ENCODE measurements around the gene FCRLB. TPM values are rescaled to one million over a fixed set of nuclear protein-coding genes. Genes with fewer than 3 reads are reported as not detected.

The FCRLB gene, protein sequence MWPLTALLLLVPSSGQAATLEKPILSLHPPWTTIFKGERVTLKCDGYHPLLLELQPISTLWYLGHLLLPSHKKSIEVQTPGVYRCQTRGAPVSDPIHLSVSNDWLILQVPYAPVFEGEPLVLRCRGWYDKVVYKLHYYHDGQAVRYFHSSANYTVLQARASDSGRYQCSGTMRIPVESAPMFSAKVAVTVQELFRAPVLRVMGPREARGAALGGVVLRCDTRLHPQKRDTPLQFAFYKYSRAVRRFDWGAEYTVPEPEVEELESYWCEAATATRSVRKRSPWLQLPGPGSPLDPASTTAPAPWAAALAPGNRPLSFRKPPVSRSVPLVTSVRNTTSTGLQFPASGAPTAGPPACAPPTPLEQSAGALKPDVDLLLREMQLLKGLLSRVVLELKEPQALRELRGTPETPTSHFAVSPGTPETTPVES
- total RNA-seq = 1.4 and 1.9 TPM in 2 replicates

DNA sequence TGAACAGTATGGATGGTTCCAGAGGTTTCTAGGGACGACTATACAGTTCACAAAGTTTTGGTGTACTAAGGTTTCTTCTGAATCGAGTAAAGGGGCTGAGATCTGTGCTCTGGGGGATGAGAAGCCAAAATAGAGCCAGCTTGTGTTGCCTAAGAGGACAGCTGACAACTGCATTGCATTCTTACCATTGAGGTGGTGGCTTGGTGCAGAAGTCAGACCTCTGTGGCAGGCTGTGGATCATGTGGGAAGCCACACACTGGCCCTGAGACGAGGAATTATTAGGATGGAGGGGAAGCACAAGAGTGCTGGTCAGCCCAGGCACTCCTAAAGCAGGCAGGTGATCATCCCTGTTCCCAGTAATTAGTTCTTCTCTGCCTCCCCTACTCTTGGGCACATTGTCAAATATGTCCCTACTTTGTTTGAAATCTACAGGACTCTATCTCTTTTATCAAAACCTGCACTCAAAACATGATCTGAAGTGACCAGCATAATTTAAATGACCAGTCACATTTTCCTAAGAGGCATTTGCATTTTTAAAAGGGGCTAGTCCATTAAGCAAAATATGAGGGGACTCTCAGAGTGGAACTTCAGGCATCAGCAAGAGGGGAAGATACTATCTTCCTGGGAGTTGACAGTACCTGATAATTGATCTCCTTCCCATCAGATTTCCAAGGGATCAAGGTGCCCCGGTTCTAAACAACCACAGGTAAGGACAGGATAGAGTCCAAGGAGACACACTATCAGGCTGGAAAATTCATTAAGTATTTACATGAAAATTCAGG lies at the start of gene FCRLB:
Gene FCRLB (plus strand): TSS at position 589 of the 782 bp plus-strand sequence. CDS start 1,129 bp downstream, outside the sequence.

DNA sequence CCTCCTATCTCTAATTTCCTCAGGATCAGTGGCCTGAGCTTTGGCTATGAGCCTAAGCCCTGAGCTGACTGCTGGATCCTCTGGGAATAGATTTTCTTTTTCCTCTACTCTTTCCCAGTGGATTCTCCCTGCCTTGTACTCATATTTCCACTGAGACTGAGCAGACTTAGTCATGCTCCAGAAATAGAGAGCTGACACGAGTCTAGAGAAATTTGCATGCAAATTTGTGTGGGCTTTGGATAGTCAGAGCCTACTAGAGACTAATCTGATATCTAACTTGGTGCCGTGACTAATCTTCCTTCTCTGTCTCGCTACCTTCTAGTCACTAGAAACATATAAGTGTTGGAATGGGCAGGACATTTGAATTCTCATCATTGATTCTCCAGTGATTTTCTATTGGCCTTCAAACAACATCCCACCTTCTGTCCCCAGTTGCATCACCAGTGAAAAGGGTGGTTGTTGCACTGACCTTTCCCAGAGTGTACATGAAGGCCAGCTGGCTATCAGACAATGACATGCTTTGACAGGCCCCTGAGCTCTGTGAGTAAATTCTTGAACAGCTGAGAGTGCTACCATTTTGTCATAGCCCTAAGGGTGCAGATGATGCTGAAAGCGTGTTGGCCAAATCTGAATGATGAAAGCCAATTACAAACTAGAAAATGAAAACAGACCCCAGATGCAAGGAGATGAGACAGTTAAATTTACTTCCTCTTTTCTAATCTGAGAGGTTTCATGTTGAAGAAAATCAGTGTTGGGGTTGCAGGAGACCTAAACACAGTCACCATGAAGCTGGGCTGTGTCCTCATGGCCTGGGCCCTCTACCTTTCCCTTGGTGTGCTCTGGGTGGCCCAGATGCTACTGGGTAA lies 14.6 kb upstream of the FCRLB start, which contains the start of gene FCRLA:
Gene FCRLA (plus strand): TSS at position 748 of the 866 bp plus-strand sequence. CDS start 36 bp downstream, at position 784.

DNA sequence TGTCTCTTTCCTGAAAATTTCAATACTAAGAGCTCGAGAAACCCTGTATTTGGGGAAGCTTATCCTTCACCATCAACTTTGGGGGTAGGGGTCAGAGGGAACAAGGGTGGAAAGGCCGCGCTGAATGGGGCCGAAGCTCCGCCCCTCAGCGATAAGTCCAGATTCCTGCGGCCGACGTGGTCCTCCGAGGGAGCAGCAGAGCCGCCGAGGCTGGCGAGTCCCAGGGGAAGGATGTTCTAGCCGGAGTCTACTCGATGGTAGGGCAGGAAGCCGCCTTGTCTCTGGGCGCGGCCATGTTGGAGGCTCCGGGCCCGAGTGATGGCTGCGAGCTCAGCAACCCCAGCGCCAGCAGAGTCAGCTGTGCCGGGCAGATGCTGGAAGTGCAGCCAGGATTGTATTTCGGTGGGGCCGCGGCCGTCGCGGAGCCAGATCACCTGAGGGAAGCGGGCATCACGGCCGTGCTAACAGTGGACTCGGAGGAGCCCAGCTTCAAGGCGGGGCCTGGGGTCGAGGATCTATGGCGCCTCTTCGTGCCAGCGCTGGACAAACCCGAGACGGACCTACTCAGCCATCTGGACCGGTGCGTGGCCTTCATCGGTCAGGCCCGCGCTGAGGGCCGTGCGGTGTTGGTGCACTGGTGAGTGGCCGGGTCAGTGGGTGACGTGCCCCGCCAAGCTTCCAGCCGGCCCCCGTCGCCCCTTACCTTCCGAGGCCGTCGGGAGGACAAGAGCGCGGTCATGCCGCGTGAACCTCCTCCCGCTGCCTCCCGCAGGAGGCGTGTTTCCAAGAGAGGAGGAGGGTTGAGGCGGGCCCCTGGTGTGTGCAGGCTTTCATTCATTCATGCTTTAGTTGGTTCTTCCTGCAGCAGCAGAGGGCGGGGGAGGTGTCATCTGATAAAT lies 28.4 kb downstream of the FCRLB start, which contains the start of gene DUSP12:
Gene DUSP12 (plus strand): TSS at position 278 of the 899 bp plus-strand sequence. CDS start 16 bp downstream, at position 294.

DNA sequence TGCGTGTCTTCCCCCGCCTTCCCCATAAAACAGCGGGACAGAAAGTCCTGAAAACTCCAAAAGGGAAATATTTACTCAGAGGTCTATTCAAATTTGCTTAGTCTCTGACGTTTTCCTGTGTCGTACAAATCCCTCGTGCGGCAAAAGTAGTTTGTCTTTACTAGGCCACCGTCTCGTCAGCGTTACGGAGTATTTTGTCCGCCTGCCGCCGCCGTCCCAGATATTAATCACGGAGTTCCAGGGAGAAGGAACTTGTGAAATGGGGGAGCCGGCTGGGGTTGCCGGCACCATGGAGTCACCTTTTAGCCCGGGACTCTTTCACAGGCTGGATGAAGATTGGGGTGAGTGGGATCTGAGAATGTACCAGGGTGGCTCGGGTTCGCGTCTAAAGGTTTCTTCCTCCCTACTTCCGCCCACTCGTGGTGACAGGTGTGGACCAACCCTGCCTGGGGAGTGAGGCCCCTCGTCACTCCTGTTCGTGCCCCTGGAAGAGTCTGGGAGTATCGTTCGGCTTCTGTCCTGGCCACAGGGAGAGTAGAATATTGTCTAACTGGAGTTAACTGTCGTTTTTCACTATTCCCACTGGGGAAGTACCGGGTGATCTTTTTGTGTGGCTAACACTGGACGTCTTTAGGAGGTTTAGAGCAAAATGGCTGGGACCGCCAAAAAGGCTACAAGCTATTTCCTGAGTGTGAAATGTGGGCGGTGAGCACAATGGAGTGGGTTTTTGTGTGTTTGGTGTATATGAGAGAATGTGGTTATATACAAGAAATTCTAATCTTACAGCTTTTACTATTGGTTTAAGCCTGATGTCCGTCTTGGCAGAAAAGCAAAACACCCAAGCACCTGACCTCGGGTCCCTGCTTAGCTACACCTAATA lies 45.0 kb downstream of the FCRLB start, which contains the start of gene ATF6:
Gene ATF6 (plus strand): TSS at position 219 of the 880 bp plus-strand sequence. CDS start 41 bp downstream, at position 260.

Other genes with a start within 250 kb of the FCRLB start
- gene FCGR2A, start 216.1 kb upstream of the FCRLB start, total RNA-seq = not detected in 2 replicates
- gene HSPA6, start 197.0 kb upstream of the FCRLB start, total RNA-seq = 0.30 and 0.32 TPM in 2 replicates
- not detected in 2 replicates for gene FCGR3A, start 171.7 kb upstream of the FCRLB start, total RNA-seq
- not detected in 2 replicates for gene FCGR3B, start 90.4 kb upstream of the FCRLB start, total RNA-seq
- gene FCGR2B, start 58.4 kb upstream of the FCRLB start, total RNA-seq = under 0.01 TPM in 1 of 2 replicates, not detected in the other
- not detected in 2 replicates for gene FCRLA, start 14.3 kb upstream of the FCRLB start, total RNA-seq
- 34.8 and 36.2 TPM in 2 replicates for gene DUSP12, start 28.2 kb downstream of the FCRLB start, total RNA-seq
- 41.3 and 41.5 TPM in 2 replicates for gene ATF6, start 44.8 kb downstream of the FCRLB start, total RNA-seq